ENCODE results near the gene GPR108. TPM values are rescaled to one million over a fixed set of nuclear protein-coding genes. Genes with fewer than 3 reads are reported as not detected.
A peak's percentile ranks its signal among the peaks of the same experiment; 100 is the strongest.

GPR108 gene
- total and polyA plus RNA-seq, 10 donors = 35.4 to 102 (median 61.9) TPM

- WGBS, 5 donors = 78 to 87% (median 83%) methylated on average over 10 of the region's 10 CpGs
- H3K4me1 ChIP-seq = no peaks in the 10 kb centered on the region
- intact Hi-C loops (cut with DNase I; ENCODE audit: low total_unique reads) = no loop called here
- TF ChIP-seq POLR2A (IDR thresholded peaks at IDR 0.05) = no peak
- TF ChIP-seq CTCF (IDR thresholded peaks at IDR 0.05 in 8 of 11, conservative IDR thresholded peaks at IDR 0.05 in 3 of 11) = no peak
- no peak for TF ChIP-seq POLR2AphosphoS5 (IDR thresholded peaks at IDR 0.05)
- peak; percentile 33 for DNase-seq
- H3K36me3 ChIP-seq = no peaks in the 10 kb centered on the region
- H3K27ac ChIP-seq = no peak overlapping the region
- H3K4me3 ChIP-seq = no peak overlapping the region
- H3K9me3 ChIP-seq = no peaks in the 10 kb centered on the region
- peaks cover 0 to 13% (median 0%) of the 10 kb centered on the region in 7 donors for H3K27me3 ChIP-seq (replicated peaks in 1 of 7)
These were observed 45.4 kb downstream of the GPR108 start for GRCh38 chr19:6692027-6692426.

- no peak overlapping the region for H3K4me3 ChIP-seq
- H3K4me1 ChIP-seq = no peaks in the 10 kb centered on the region
- H3K27ac ChIP-seq = no peak overlapping the region
- no peak for TF ChIP-seq CTCF (IDR thresholded peaks at IDR 0.05 in 8 of 11, conservative IDR thresholded peaks at IDR 0.05 in 3 of 11)
- no peak for TF ChIP-seq POLR2A (IDR thresholded peaks at IDR 0.05)
- no peak for TF ChIP-seq POLR2AphosphoS5 (IDR thresholded peaks at IDR 0.05)
- peak; percentile 6 for DNase-seq
- H3K9me3 ChIP-seq = no peaks in the 10 kb centered on the region
- 86 to 94% (median 91%) methylated on average over 8 of the region's 8 CpGs for WGBS, 5 donors
- no peaks in the 10 kb centered on the region for H3K36me3 ChIP-seq
- intact Hi-C loops (cut with DNase I; ENCODE audit: low total_unique reads) = no loop called here
- peaks cover 0 to 11% (median 0%) of the 10 kb centered on the region in 7 donors for H3K27me3 ChIP-seq (replicated peaks in 1 of 7)
These were observed 46.0 kb downstream of the GPR108 start for GRCh38 chr19:6691342-6691741.

GRCh38 chr19:6690160-6690885 lies 47.1 kb downstream of the GPR108 start:
- TF ChIP-seq CTCF (IDR thresholded peaks at IDR 0.05 in 8 of 11, conservative IDR thresholded peaks at IDR 0.05 in 3 of 11) = no peak
- no peak for TF ChIP-seq POLR2A (IDR thresholded peaks at IDR 0.05)
- no peak for TF ChIP-seq POLR2AphosphoS5 (IDR thresholded peaks at IDR 0.05)
- peak; percentile 27 for DNase-seq
- no peaks in the 10 kb centered on the region for H3K4me1 ChIP-seq
- no peak overlapping the region for H3K4me3 ChIP-seq
- peaks cover 0 to 10% (median 0%) of the 10 kb centered on the region in 7 donors for H3K27me3 ChIP-seq (replicated peaks in 1 of 7)
- WGBS, 5 donors = 83 to 93% (median 89%) methylated on average over 11 of the region's 11 CpGs
- H3K9me3 ChIP-seq = no peaks in the 10 kb centered on the region
- no peaks in the 10 kb centered on the region for H3K36me3 ChIP-seq
- H3K27ac ChIP-seq = no peak overlapping the region
- intact Hi-C loops (cut with DNase I; ENCODE audit: low total_unique reads) = no loop called here

- TF ChIP-seq CTCF (IDR thresholded peaks at IDR 0.05 in 8 of 11, conservative IDR thresholded peaks at IDR 0.05 in 3 of 11) = no peak
- TF ChIP-seq POLR2AphosphoS5 (IDR thresholded peaks at IDR 0.05) = no peak
- no peak for TF ChIP-seq POLR2A (IDR thresholded peaks at IDR 0.05)
- Histone ChIP-seq H3K4me3 (no peak overlapping the region), H3K4me1 (no peaks in the 10 kb centered on the region), H3K36me3 (no peaks in the 10 kb centered on the region), H3K9me3 (no peaks in the 10 kb centered on the region), H3K27me3 (replicated peaks in 1 of 7) (peaks cover 0 to 2% (median 0%) of the 10 kb centered on the region in 7 donors), H3K27ac (no peak overlapping the region)
- intact Hi-C loops (cut with DNase I; ENCODE audit: low total_unique reads) = no loop called here
- no peak for DNase-seq
- WGBS, 5 donors = 70 to 84% (median 81%) methylated on average over 5 of the region's 5 CpGs
These were observed 50.3 kb downstream of the GPR108 start for GRCh38 chr19:6687114-6687513.

All from spleen (tissue), 11 donors.